HG03439 (cell line): Measurements from ENCODE around the gene MAP3K2.

Experiments
- ATAC-seq: cut with Tn5 transposase; IDR thresholded peaks from one replicate; pipeline ENCODE4 v1.9.1; 2021; ENCODE audit warnings: mild to moderate bottlenecking, moderate library complexity; ENCODE audit not compliant: unreplicated experiment

Gene MAP3K2

DNA sequence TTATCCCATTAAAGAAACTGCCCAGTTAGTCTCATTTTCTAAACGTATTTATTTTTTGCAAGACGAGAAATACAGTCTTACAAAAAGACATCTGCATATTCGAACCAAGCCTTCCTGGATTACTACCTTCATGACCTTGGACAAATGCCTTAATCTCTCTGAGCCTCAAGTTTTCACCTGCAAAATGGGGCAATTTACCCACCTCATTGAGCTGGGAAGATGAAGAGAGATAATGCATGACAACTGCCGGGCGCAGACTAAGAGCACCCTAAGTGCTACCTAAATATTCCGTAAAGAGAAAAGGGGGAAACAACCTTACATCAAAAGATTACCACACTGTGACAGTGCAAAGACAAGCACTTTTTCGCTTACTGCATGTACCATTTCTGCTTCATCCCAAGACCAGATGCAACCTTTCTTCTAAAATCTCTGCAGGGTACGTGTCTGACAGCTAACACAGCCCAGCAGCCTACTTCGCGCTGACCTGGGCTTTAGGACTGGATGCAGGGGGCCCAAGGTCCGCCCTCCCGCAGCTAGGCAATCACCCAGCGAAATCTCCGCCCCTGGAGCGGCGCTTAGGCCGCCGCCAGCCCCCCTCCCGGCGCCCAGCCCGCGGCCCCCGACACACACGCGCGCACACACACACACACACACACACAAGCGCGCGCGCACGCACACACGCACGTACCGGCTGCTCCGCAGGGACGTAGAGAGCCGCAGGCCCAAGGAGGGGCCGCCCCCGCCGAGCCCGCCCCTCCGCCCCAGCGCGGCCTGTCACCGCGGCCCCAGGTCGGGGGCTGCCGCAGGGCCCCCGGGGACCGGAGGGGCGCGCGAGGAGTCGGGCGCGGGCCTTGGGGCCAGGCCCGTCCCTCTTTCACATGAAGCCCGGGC lies 766 bp downstream of the MAP3K2 start:
- ATAC-seq, result peak; percentile 65

DNA sequence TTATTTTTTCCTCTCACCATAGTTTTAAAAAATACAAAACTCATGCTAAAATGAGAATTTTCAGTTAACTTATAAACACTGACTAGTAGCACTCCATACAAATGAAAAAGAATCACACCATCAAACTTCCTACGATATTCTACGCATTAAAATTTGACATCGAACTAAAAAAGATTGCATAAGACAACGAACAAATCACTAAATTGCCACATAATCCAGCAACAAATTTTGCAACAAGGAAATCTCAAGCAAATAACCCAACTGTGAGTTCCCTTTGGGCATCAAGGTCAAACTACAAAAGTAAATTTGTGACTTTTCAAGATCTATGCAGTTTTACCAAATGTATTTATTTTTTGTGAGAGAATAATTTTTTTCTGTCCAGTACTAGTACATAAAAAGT lies 1.5 kb downstream of the MAP3K2 start:
- ATAC-seq, result no peak

DNA sequence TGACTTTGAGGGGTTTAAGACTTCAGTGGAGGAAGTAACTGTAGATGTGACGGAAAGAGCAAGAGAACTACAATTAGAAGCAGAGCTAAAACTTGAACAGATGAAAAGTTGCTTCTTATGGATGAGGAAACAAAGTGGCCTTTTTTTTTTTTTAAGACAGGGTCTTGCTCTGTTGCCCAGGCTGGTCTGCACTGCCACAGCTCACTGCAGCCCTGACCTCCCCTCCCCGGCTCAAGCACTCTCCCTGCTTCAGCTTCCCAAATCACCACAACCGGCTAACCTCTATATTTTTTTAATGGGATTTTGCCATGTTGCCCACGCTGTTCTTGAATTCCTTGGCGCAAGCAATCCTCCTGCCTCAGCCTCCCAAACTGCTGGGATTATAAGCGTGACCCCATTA lies 3.2 kb downstream of the MAP3K2 start:
- no peak for ATAC-seq

DNA sequence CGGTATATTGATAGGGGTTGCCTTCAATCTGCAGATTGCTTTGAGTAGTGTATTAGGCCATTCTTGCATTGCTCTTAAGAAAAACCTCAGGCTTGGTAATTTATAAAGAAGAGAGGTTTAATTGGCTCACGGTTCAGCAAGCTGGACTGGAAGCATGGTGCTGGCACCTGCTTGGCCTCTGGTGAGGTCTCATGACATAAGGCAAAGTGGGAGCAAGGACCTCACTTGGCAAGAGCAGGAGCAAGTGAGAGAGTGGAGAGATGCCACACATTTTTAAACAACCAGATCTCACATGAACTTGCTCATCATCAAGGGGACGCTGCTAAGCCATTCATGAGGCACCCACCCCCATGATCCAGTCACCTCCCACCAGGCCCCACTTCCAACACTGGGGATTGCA lies 4.9 kb downstream of the MAP3K2 start:
- ATAC-seq, result no peak

DNA sequence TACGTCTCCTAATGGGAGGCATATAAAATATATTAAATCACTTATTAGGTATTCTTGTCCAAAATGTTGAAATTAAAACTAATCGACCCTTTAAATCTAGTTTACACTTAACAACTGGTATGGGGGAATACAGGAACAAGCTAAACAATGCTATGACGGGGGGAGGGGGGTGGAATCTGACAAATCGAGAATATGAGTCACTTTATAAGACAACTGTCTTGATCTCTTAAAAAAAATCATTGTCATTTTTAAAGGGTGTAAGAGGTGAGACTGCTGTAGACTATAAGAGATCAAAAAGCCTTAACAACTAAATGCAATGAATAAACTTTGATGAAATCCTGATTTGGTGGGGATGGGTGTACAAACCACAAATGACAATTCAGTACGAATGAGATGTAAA lies 6.0 kb downstream of the MAP3K2 start:
- ATAC-seq, result no peak

DNA sequence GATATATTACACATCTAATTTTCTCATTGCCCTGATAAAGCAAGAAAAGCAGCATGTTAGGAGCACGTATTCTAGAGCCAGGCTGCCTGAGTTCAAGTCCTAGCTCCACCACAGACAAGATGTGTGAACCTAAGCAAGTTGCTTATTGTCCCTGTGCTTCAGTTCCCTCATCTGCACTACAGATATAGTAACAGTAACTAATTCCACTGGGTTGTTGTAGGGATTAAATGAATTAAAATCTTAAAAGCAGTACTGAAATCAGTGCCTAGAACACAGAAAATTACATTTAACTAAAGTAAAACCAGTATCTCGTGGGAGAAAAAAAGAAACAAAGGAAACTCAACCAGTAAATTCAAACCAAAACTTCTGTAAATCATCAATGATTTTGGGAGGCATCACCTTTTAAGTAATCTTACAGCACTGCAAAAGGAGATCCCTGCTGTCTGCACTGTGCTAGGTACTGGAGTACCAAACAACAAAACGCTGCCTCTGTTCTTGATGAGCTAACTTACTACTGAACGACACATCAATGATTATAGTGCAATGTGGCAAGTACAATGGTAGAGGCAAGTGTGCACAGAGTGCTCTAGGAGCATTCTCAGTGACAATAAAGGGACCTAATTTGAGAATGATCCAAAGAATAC lies 7.9 kb downstream of the MAP3K2 start:
- ATAC-seq, result no peak

DNA sequence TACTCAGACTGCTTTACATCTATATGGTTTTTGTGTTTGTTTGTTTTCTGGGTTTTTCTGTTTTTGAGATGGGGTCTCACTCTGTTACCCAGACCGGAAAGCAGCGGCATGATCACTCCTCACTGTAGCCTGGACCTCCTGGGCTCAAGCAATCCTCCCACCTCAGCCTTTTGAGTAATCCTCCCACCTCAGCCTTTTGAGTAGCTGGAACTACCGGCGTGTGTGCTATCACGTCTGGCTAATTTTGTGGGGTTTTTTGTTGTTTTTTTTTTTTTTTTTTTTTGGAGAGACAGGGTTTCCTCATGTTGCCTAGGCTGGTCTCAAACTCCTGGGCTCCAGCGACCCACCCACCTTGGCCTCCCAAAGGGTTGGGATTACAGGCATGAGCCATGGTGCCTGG lies 9.1 kb downstream of the MAP3K2 start:
- no peak for ATAC-seq

DNA sequence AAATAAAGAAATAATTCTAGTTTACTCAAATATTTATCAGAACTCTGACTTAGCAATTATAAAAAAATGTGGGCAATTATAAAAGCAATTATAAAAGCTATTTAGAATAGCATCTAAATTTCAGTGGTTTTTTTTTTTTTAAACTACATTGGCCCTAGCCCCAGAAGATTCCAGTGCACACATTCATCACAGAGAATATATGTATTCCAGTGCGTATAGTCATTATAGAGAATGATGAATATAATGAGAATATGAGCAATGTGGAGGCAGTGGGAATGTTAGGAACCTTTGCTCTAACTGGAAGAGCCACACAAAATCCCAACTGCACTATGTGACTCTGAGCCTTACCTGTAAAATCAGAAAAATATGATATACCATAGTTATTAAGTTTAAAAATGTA lies 10.5 kb downstream of the MAP3K2 start:
- ATAC-seq, result no peak

DNA sequence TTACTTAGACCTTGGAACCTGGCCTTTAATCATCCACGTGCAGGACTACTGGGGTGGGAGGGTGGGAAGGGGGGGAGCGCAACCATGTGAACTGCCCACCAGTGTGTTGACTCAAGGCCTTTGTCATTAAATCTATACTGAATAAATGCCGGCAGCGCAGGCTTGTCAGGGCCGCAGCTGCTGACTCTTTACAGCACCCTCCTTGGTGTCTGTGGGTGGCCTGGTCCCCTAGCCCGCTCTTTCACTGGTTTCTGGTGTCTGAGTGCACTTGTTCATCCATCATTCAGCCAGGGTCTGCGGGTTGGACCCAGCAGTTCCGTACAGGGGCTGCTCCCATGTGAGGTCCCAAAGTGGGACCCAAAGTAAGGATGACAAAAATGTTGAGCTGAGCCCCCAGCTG lies 11.5 kb downstream of the MAP3K2 start:
- ATAC-seq, result no peak

DNA sequence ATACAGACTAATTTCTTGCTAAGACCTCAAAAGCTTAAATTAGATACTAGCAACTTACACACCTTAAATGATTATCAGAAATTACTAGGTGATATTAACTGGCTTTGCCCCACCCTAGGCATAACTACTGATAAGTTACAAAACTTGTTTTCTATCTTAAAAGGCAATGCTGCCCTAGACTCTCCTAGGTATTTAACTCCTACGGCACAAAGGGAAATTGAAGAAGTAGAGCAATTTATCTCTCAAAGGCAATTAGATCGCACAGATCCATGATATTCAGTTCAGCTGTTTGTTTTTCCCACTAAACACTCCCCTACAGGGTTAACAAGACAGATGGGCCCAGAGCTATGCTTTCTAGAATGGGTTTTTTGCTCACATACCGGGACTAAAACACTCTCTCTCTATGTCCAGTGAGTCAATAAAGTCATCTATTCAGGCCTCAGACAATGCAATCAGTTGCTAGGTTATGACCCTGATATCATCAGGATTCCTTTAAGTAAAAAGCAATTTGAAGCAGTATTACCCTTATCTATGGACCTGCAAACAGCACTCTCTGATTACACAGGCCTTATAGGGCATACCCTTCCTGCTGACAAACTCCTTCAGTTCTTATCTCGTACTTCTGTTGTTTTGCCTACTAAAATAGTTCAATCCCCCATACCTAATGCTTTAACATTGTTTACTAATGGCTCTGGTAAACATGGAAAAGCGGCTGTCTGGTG lies 14.3 kb downstream of the MAP3K2 start:
- ATAC-seq, result no peak

DNA sequence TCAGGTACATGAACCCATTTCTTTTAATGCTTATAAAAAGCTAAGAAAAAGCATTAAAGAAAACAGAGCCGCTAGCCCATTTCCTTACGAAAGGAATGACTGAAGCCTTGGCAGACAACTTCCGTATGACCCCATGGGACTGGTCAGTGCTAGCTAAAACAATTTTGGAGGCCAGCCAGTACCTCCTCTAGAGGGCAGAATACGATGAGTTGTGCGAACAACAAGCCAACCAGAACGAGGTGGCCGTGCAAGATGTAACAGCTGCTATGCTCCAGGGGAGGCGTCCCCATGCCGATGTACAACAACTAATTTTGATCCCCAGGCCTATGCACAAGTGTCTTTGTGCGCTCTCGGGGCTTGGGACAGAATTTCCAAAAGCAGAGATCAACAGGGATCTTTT lies 16.7 kb downstream of the MAP3K2 start:
- no peak for ATAC-seq

DNA sequence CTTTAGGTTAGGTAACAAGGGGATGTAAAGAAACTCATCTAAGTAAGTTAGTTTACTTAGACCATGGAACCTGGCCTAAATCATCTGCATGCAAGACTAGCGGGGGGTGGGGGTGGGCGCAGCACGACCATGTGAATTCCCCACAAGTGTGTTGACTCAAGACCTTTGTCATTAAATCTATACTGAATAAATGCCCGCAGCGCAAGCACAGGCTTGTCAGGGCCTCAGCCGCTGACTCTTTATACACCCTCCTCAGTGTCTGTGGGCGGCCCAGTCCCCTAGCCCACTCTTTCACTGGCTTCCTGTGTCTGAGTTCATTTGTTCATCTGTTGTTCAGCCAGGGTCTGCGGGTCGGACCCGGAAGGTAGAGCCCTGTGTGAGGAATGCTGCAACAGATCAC lies 17.8 kb downstream of the MAP3K2 start:
- no peak for ATAC-seq

DNA sequence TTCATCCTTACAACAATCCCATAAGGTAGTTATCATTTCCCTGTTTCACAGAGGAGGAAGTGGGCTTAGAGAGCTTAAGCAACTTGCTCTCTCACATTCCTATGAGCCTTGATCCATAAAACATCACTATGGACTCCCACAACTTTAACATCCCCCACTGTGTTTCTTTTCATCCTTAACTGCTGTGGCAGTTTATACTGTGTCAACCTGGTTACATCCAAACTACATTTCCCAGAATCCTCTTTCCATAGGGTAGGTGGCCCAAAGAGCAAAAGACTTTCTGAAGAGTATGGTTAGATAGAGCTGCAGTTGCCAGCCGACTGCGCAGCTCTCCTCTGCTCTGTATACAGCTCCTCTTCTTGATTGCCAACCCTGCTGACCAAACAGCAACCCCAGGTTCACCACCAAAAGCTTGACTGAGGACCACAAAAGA lies 22.5 kb downstream of the MAP3K2 start:
- ATAC-seq, result no peak

DNA sequence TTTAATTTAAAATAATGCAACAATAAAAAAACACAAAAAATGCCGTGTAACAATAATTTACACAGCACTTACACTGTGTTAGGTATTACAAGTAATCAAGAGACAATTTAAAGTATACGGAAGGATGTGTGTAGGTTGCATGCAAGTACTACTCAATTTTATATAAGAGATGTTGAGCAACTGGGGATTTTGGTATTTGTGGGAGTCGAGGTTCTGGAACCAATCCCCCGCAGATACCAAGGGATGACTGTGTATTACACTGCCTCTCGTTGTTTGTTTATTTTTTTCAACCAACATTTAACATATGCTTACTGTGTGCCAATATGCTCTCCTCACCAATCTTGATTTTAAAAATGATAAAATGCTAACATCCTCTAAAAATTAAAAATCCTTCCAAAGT lies 24.8 kb downstream of the MAP3K2 start:
- ATAC-seq, result no peak

DNA sequence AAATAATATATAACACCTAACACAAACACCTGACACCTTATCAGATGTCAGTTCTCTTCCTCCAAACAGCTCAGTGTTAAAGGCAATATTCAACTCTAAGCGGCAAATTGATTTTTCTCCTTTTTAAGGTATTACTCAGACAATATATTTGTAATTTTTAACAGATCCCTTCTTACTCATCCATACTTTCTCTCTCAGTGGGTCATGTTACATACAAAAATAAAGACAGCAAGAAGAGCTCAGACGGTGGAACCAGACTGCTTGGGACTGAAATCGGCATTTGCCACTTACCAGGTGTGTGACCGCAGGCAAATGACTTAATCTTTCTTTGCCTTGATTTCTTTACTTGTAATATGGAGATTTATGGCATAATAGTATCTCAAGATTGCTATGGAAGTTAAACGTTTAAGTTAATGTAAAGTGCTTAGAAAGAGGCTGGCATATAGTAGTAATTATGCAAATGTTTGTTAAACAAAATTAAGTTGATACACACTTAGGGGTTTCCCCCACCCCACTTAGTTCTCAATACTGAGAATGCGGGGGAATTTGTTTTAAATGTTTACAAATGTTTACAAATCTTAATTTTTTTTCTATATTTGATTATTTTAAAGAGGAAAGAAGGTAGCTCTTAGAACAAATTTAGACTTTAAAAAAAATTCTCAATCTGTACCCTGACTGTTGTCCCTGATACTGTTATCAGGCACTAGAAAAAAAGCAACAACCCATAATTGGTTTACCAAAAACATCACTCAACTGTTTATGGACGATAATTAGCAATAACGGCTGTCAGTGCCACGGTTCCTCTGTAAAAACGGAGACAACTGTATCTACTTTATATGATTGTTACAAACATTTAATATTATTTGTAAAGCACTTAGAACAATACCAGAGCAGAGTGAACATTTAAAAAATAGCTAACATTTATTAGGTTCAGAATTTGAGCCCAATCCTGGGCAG lies 25.6 kb downstream of the MAP3K2 start:
- no peak for ATAC-seq

DNA sequence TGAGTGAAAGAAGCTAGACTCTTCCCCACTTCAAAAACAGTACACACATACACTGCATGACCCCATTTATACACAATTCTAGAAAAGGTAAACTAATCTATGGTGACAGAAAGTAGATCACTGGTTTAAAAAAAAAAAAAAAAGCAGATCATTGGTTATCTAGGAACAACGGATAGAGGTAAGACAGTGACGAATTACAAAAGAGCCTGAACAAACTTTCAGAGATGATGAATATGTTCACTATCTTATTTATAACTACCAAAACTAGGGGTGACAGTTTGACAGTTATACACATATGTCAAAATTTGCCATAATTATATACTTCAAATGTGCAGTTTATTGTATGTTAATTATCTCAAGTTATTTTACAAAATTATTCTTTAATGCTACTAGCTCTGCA lies 27.5 kb downstream of the MAP3K2 start:
- ATAC-seq, result no peak

DNA sequence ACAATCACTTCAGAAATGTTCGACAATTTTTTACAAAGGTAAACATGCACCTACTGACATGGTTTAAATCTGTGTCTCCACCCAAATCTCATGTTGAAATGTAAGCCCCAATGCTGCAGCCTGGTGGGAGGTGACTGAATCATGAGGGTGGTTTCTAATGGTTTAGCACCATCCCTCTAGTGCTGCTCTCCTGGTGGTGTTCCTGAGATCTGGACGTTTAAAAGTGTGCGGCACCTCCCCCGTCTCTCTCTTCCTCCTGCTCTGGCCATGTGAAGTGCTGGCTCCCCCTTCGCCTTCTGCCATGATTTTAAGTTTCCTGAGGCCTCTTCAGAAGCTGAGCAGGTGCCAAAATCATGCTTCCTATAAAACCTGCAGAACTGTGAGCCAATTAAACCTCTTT lies 28.3 kb downstream of the MAP3K2 start:
- no peak for ATAC-seq

DNA sequence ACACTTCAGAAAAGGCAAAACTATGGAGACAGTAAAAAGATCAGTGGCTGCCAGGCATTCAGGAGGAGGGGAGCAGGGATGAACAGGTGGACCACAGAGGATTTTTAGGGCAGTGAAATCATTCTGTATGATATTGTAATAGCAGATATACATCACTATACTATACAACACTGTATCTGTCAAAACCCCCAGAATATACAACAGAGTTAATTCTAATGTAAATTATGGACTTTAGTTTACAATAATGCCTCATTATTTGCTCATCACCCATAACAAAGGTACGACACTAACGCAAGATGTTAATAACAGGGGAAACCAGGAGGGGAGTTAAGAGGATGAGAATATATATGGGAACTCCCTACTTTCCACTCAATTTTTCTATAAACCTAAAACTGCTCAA lies 28.8 kb downstream of the MAP3K2 start:
- no peak for ATAC-seq

DNA sequence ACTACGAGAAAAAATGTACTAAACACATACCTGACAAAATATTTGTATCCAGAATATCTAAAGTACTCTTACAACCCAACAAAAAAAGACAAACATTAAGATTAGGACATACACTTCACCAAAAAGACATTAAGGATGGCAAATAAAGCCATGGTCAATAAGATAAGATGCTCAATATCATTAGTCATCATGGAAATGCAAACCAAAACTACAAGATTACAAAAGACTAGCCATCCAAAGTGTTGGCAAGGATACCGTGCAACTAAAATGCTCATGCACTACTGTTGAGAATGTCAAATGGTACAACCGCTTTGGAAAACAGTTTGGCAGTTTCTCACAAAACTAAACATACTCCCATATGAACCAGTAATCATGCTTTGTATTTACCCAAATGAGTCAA lies 29.7 kb downstream of the MAP3K2 start:
- no peak for ATAC-seq

DNA sequence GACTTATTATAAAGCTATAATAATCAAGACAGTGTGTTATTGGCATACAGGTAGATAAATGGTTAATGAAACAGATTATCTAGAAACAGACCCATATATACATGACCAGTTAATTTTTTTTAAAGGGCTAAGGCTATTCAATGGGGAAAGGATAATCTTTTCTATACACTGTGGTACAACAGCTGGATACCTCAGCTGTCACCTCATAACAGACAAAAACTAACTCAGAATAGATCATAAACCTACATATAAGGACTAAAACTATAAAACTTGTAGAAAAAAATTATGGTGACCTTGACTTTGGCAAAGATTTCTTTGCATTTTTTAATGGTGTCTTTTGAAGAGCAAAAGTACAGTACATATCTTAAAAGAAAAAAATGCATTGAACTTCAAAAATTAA lies 30.2 kb downstream of the MAP3K2 start:
- ATAC-seq, result no peak

DNA sequence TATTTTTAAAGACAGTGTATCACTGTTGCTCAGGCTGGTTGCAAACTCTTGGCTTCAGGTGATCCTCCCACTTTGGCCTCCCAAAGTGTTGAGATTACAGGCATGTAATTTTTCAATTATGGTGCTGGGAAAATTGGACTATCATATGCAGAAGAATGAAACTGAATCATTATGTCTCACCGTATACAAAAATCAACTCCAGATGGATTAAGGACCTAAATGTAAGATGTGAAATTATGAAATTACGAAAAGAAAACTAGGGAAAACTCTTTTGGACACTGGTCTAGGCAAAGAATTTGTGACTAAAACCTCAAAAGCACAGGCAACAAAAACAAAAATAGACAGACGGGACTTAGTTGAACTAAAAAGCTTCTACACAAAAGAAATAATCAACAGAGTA lies 31.2 kb downstream of the MAP3K2 start:
- ATAC-seq, result no peak
